Astrocyte (in vitro differentiated cells and primary cell): ENCODE measurements around the gene SEC14L3. TPM values are rescaled to one million over a fixed set of nuclear protein-coding genes. Genes with fewer than 3 reads are reported as not detected.

ENCODE experiments used
- DNase-seq: peaks from one replicate; pipeline ENCODE4 v3.0.0-alpha.2; 2010; ENCODE audit warnings: low read depth
- FAIRE-seq: peaks from 2 replicates; lab custom pipeline; 2011; peaks lifted over from hg19 to GRCh38; lab: Jason Lieb, UNC
- H2AFZ ChIP-seq: 2 replicates; pipeline ENCODE4 v1.6.0; 2012; ENCODE audit warnings: low read depth, low read length, inconsistent platforms
- H3K27ac ChIP-seq: 2 replicates; pipeline ENCODE4 v1.5.1; 2011; ENCODE audit warnings: low read depth, low read length, inconsistent platforms
- H3K27me3 ChIP-seq: 2 replicates; pipeline ENCODE4 v1.6.0; 2011; ENCODE audit warnings: low read length, inconsistent platforms; ENCODE audit not compliant: insufficient read depth
- H3K36me3 ChIP-seq: 2 replicates; pipeline ENCODE4 v1.5.1; 2011; ENCODE audit warnings: low read length, inconsistent platforms; ENCODE audit not compliant: insufficient read depth
- H3K4me1 ChIP-seq: 2 replicates; pipeline ENCODE4 v1.5.1; 2011; ENCODE audit warnings: low read length, inconsistent platforms; ENCODE audit not compliant: insufficient read depth
- H3K4me2 ChIP-seq: 2 replicates; pipeline ENCODE4 v1.6.0; 2012; ENCODE audit warnings: low read length, inconsistent platforms
- H3K4me3 ChIP-seq: 2 replicates; pipeline ENCODE4 v1.5.1; 2011; ENCODE audit warnings: low read depth, mild to moderate bottlenecking, low read length, inconsistent platforms; ENCODE audit not compliant: insufficient read depth
- H3K79me2 ChIP-seq: 2 replicates; pipeline ENCODE4 v1.6.0; 2012; ENCODE audit warnings: mild to moderate bottlenecking, low read length, inconsistent platforms; ENCODE audit not compliant: insufficient read depth
- H3K9ac ChIP-seq: 2 replicates; pipeline ENCODE4 v1.6.0; 2012; ENCODE audit warnings: mild to moderate bottlenecking, low read length, inconsistent platforms
- H3K9me3 ChIP-seq: 2 replicates; pipeline ENCODE4 v1.5.1; 2012; ENCODE audit warnings: low read depth, mild to moderate bottlenecking, low read length, inconsistent platforms; ENCODE audit not compliant: insufficient read depth
- H4K20me1 ChIP-seq: 2 replicates; pipeline ENCODE4 v1.6.0; 2012; ENCODE audit warnings: low read length, inconsistent platforms; ENCODE audit not compliant: insufficient read depth
- H3K27ac Mint-ChIP-seq: one replicate; pipeline ENCODE4 v1.8.0; 2021; ENCODE audit warnings: mild to moderate bottlenecking, mixed read lengths; ENCODE audit not compliant: unreplicated experiment
- H3K27me3 Mint-ChIP-seq: one replicate; pipeline ENCODE4 v1.8.0; 2021; ENCODE audit warnings: low read depth, mixed read lengths; ENCODE audit not compliant: unreplicated experiment
- H3K36me3 Mint-ChIP-seq: one replicate; pipeline ENCODE4 v1.8.0; 2021; ENCODE audit warnings: low read depth, mixed read lengths; ENCODE audit not compliant: unreplicated experiment
- H3K4me1 Mint-ChIP-seq: one replicate; pipeline ENCODE4 v1.8.0; 2021; ENCODE audit warnings: low read depth, mixed read lengths; ENCODE audit not compliant: unreplicated experiment
- H3K4me3 Mint-ChIP-seq: one replicate; pipeline ENCODE4 v1.8.0; 2021; ENCODE audit warnings: mild to moderate bottlenecking, moderate library complexity, mixed read lengths; ENCODE audit not compliant: unreplicated experiment
- H3K9me3 Mint-ChIP-seq: one replicate; pipeline ENCODE4 v1.8.0; 2021; ENCODE audit warnings: mild to moderate bottlenecking, mixed read lengths; ENCODE audit not compliant: unreplicated experiment
- EZH2 ChIP-seq: IDR thresholded peaks from 2 replicates; pipeline ENCODE4 v1.6.1; 2012; ENCODE audit warnings: mild to moderate bottlenecking, low read length, inconsistent platforms; ENCODE audit not compliant: insufficient read depth
- total RNA-seq: library from RNA; stranded (reverse); gene quantifications from 2 replicates; pipeline ENCODE4 v1.2.1, GENCODE V29; 2021
- TF ChIP-seq, protein P1 (sequence below): IDR thresholded peaks from 2 replicates; pipeline ENCODE4 v1.5.1; 2011; ENCODE audit warnings: low read depth, mild to moderate bottlenecking, inconsistent platforms, low read length, moderate library complexity; ENCODE audit not compliant: insufficient read depth

Gene SEC14L3
- total RNA-seq, 1 donor from 2014 or later = not detected

DNA sequence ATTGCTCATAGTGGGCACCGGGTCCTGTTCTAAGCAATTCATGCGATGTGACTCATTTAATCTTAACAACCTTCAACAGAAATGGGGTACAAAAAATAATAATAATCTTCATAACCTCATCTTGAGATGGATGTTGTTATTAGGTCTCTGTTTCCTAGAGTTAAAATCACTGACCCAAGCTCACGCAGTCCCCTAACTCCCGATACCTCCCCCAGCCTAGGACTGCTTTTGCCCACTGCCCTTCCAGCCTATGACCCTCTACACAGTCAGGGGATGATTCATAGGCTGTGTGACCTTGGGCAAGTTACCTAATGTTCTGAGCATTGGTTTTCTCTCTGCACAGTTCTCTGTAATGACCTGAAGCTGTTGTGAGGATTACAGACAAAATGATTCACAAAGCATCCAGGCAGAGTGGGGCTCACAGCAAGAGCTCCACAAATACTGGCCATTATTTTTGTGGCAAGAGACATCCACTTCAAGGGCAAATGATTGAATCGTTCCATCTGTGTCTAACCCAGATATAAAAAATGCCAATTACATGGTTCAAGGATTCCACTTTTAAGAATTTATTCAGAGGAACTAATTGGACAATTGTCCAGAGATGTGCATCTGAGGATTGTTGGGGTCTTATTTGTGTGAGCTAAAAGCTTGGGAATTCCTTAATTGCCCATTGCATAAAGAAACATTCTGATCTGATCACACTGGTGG is 26.2 kb downstream of the SEC14L3 start:
- Histone ChIP-seq H3K9ac (no peak overlapping the region), H3K79me2 (no peaks in the 10 kb centered on the region), H3K4me2 (peak overlapping the region; percentile 58), H3K27ac (no peak overlapping the region), H3K27me3 (peaks cover 2% of the 10 kb centered on the region), H3K9me3 (no peaks in the 10 kb centered on the region), H3K36me3 (no peaks in the 10 kb centered on the region), H3K4me1 (peaks cover 8% of the 10 kb centered on the region), H3K4me3 (no peak overlapping the region), H4K20me1 (no peaks in the 10 kb centered on the region), H2AFZ (peak overlapping the region; percentile 31)
- Mint-ChIP-seq H3K4me1 (peaks cover 9% of the 10 kb centered on the region), H3K36me3 (no peaks in the 10 kb centered on the region), H3K4me3 (no peak overlapping the region), H3K9me3 (no peaks in the 10 kb centered on the region), H3K27me3 (peaks cover 7% of the 10 kb centered on the region), H3K27ac (no peak overlapping the region)
- DNase-seq = no peak
- TF ChIP-seq, protein P1, sequence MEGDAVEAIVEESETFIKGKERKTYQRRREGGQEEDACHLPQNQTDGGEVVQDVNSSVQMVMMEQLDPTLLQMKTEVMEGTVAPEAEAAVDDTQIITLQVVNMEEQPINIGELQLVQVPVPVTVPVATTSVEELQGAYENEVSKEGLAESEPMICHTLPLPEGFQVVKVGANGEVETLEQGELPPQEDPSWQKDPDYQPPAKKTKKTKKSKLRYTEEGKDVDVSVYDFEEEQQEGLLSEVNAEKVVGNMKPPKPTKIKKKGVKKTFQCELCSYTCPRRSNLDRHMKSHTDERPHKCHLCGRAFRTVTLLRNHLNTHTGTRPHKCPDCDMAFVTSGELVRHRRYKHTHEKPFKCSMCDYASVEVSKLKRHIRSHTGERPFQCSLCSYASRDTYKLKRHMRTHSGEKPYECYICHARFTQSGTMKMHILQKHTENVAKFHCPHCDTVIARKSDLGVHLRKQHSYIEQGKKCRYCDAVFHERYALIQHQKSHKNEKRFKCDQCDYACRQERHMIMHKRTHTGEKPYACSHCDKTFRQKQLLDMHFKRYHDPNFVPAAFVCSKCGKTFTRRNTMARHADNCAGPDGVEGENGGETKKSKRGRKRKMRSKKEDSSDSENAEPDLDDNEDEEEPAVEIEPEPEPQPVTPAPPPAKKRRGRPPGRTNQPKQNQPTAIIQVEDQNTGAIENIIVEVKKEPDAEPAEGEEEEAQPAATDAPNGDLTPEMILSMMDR = no peak
- TF ChIP-seq EZH2 = no peak
- FAIRE-seq = no peak

DNA sequence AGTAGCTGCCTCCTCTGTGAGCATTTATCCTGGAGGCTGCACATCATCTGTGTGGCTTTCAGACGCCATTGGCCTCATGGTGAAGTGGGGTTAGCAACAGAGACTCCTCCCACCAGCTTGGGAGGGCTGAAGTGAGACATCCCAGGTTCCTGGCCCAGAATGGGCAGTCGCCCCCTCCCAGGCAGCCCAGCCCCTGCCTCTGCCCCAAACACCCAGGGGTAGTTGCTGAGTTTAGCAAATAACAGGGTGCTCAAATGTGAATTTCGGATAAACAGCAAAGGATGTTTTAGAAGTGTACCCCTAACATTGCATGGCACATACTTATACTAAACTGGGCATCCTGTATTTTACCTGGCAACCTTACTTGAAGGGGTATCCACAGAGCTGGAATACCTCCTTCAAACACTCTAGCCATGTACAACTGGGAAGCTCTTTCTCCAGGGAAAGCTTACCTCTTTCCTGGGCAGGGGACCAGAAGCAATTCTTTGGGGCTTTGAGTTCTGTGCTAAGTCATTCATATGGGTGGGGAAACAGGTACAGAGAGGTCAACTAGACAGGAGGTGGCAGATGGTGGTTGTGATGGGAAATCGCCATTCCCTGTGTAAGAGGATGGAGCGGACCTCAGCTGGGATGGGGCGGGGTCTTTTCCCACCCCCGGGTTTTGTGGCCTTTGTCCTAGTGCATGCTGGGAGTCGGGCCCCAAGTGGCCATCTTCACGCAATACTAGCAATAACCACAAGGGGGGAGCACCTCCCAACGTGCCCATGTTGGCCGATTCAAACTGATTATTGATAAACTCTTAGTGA is 27.0 kb downstream of the SEC14L3 start:
- Histone ChIP-seq H3K4me1 (peaks cover 8% of the 10 kb centered on the region), H3K79me2 (no peaks in the 10 kb centered on the region), H3K9me3 (no peaks in the 10 kb centered on the region), H3K4me2 (peak overlapping the region; percentile 58), H3K27ac (no peak overlapping the region), H4K20me1 (no peaks in the 10 kb centered on the region), H3K27me3 (peaks cover 4% of the 10 kb centered on the region), H2AFZ (peak overlapping the region; percentile 39), H3K4me3 (no peak overlapping the region), H3K36me3 (no peaks in the 10 kb centered on the region), H3K9ac (peak overlapping the region; percentile 48)
- FAIRE-seq (no peak), DNase-seq (no peak)
- H3K36me3 Mint-ChIP-seq = no peaks in the 10 kb centered on the region
- TF ChIP-seq, protein P1 = peak; percentile 68
- no peak for TF ChIP-seq EZH2
- peak overlapping the region; percentile 41 for H3K27ac Mint-ChIP-seq
- H3K4me3 Mint-ChIP-seq = no peak overlapping the region
- H3K9me3 Mint-ChIP-seq = no peaks in the 10 kb centered on the region
- H3K27me3 Mint-ChIP-seq = peaks cover 7% of the 10 kb centered on the region
- H3K4me1 Mint-ChIP-seq = peaks cover 9% of the 10 kb centered on the region
